HUES64 (cell line): Measurements from ENCODE around the gene TNIK.

Experiments used
- H3K27ac ChIP-seq: 2 replicates; pipeline ENCODE4 v1.7.0; 2013; ENCODE audit warnings: low read depth, low read length, inconsistent platforms
- H3K27me3 ChIP-seq: 2 replicates; pipeline ENCODE4 v1.6.1; 2013; ENCODE audit warnings: mild to moderate bottlenecking, low read length; ENCODE audit not compliant: insufficient read depth
- H3K36me3 ChIP-seq: 2 replicates; pipeline ENCODE4 v1.6.1; 2013; ENCODE audit warnings: mild to moderate bottlenecking, low read length; ENCODE audit not compliant: insufficient read depth
- H3K4me1 ChIP-seq: 2 replicates; pipeline ENCODE4 v1.6.1; 2013; ENCODE audit warnings: mild to moderate bottlenecking, low read length, moderate library complexity; ENCODE audit not compliant: insufficient read depth
- H3K4me3 ChIP-seq: 2 replicates; pipeline ENCODE4 v1.5.1; 2013; ENCODE audit warnings: mild to moderate bottlenecking, low read length, moderate library complexity
- H3K9ac ChIP-seq: 2 replicates; pipeline ENCODE4 v1.6.1; 2013; ENCODE audit warnings: mild to moderate bottlenecking, low read depth, low read length
- H3K9me3 ChIP-seq: 2 replicates; pipeline ENCODE4 v1.6.1; 2013; ENCODE audit warnings: low read depth, low read length; ENCODE audit not compliant: insufficient read depth
- WGBS: fragments of 150-250, 120-280 bp; methylation state at CpG from one replicate; pipeline ENCODE4 v1.1.7; 2013; ENCODE audit warnings: missing lambda C conversion rate; 5-methylcytosine and 5-hydroxymethylcytosine counted together

Gene TNIK

DNA sequence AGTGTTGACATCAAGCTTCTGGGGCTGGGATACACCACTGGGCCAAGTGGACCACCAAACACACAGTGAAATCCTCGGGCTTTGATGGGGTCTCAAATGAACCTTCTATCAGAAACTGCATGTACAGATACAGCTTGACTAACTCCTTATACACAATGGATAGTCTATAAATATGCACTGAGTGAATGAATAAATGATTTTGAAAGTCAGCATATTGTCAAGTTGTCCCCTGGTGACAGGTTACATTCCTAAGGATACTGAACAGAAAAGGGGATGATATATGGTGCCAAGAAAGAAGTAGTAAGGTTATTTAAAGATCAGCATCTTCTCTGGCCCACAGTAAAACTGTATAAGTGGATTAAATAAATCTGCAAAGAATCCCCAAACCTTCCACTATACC lies 274.2 kb downstream of the TNIK start:
- Histone ChIP-seq H3K36me3 (no peaks in the 10 kb centered on the region), H3K9me3 (no peaks in the 10 kb centered on the region), H3K4me3 (no peak overlapping the region), H3K27ac (no peak overlapping the region), H3K27me3 (no peaks in the 10 kb centered on the region), H3K4me1 (peaks cover 16% of the 10 kb centered on the region), H3K9ac (no peak overlapping the region)
- WGBS: 94% methylated on average over 1 of the region's 1 CpG

DNA sequence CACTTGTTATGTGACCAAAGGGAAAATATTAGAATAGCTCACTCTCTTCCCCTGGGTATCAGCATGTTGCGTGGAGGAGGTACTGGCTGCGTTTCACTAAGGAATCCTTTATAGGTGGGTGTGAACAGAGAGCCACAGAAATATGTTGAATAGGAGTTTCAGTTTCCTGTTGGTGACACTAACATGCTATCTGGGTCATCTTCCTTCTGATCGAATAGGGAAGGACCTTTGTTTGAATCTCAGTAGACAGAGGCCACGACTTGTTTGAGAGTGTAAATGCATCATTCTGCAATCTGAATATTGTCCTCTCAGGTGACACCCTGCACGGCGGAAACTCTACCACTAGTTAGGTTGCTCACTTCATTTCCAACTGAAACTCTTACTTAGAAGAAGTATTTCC lies 275.8 kb downstream of the TNIK start:
- H3K9ac ChIP-seq: no peak overlapping the region
- H3K36me3 ChIP-seq: no peaks in the 10 kb centered on the region
- no peaks in the 10 kb centered on the region for H3K27me3 ChIP-seq
- no peaks in the 10 kb centered on the region for H3K9me3 ChIP-seq
- peaks cover 16% of the 10 kb centered on the region for H3K4me1 ChIP-seq
- H3K4me3 ChIP-seq: no peak overlapping the region
- WGBS: 93% methylated on average over 6 of the region's 6 CpGs
- no peak overlapping the region for H3K27ac ChIP-seq

DNA sequence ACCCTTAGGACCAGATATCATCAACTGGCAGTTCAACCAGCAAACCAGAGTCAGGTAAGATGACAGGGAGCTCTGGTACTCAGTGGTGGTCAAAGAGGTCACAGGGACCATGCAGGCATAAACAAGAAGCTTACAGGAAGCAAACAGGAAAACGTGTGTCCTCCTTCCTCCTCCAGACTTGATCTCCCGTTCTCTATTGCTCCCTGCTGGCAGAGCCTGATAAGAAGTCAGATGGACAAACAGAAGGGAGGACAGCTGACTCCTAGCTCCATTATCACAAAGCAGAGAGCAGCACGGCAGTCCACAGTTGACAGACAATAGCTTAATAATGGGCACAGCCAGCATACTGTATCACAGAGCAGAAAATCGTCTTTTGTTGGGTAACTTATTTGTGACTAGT lies 277.2 kb downstream of the TNIK start:
- Histone ChIP-seq H3K4me1 (peaks cover 16% of the 10 kb centered on the region), H3K9ac (no peak overlapping the region), H3K27me3 (no peaks in the 10 kb centered on the region), H3K27ac (no peak overlapping the region), H3K36me3 (no peaks in the 10 kb centered on the region), H3K9me3 (no peaks in the 10 kb centered on the region), H3K4me3 (no peak overlapping the region)
- 77% methylated on average over 4 of the region's 4 CpGs for WGBS

DNA sequence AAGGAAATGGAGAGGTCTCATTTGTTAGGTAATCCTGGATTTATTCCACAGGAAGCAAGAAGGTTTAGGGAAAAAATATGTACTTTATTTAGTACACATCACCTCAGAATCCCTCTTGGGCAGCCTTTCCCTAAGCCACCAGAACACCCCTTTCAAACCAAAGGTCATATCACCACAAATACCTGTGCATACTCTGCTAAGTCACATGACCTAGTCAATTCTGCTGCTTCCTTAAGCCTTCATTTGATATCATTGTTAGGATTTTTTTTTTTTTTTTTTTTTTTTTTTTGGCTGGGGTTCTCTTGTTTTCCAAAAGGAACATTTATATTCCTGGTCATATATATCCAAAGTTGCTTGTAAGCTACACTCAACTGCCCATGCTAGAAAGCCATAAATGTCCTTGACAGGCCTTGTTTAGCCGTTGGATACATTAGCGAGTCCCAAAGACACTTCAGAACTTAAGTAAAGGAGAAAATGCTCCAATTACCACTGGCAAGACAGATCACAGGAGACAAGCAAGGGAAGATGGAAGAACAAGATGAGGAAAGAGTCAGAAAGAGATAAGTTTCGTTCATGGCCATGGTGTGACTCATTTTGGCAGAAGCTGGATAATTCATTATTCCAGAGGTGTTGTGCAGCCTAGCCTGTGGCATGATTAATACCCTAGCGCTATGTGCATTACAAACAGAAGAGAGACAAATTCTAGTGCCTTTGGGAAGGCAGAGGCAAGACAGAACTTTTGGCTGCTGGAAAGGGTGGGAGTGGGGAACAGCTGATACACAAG lies 278.1 kb downstream of the TNIK start:
- WGBS: 93% methylated on average over 4 of the region's 4 CpGs
- no peak overlapping the region for H3K9ac ChIP-seq
- H3K27me3 ChIP-seq: no peaks in the 10 kb centered on the region
- H3K4me1 ChIP-seq: peaks cover 11% of the 10 kb centered on the region
- no peaks in the 10 kb centered on the region for H3K9me3 ChIP-seq
- H3K4me3 ChIP-seq: no peak overlapping the region
- H3K27ac ChIP-seq: no peak overlapping the region
- no peaks in the 10 kb centered on the region for H3K36me3 ChIP-seq

DNA sequence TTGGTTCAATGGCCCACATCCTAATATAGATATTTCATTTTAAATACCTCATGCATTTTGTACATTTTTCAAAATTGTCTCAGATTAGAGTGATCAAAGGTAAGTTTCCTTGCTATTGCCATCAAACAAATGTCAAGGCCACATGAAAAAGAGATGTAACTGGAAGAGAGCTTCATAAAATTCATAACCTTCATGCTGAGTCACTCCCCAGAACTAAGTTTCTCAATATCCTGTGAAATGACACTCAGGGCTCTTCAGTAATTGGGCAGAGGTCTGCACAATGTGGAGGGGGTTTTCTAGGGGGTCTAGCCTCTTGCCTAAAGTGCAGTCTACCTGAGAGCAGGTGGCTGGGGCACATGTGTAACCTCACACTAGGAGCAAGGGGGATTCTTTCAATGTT lies 281.5 kb downstream of the TNIK start:
- H3K27me3 ChIP-seq: no peaks in the 10 kb centered on the region
- no peak overlapping the region for H3K9ac ChIP-seq
- H3K27ac ChIP-seq: no peak overlapping the region
- H3K9me3 ChIP-seq: no peaks in the 10 kb centered on the region
- H3K36me3 ChIP-seq: no peaks in the 10 kb centered on the region
- 0 out of 2 replicates have a peak, but pooled peaks cover 5% of the 10 kb centered on the region for H3K4me1 ChIP-seq
- no peak overlapping the region for H3K4me3 ChIP-seq

DNA sequence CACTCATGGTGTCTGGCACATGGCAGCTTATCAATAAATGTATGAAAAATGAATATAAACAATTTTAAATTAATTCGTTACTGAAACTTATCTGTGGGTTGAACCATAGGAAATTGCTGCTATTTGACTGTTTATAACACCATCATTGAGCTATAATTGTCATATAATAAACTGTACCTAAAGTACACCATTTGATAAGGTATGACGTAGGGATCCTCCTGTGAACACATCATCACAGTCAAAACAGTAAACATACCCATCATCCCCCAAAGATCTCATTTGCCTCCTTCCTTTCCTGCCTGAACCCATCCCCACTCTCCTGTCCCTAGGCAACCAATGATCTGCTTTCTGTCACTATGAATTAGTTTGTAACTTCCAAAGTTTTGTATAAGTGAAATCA lies 282.7 kb downstream of the TNIK start:
- Histone ChIP-seq H3K4me1 (0 out of 2 replicates have a peak, but pooled peaks cover 5% of the 10 kb centered on the region), H3K9me3 (no peaks in the 10 kb centered on the region), H3K36me3 (no peaks in the 10 kb centered on the region), H3K4me3 (no peak overlapping the region), H3K27ac (no peak overlapping the region), H3K9ac (no peak overlapping the region), H3K27me3 (no peaks in the 10 kb centered on the region)
- 97% methylated on average over 1 of the region's 2 CpGs for WGBS

DNA sequence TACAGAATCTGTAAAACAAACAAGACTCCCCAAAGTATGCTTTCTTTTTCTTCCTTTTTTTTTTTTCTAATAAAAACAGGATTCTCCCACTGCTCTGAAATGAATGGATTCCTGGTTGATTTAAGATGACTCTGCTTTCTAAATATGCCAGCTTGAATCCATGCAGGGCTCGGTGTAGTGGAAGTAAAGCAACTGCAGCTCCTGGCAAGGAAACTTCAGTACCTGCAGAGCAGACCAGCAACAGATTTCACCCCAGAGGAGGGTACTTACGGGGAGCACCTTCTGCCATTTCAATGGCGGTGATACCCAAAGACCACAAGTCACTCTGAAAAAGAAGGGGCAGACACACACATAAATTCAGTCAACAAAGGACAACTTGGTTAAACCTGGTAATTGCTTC lies 283.1 kb downstream of the TNIK start:
- H3K4me3 ChIP-seq: no peak overlapping the region
- no peaks in the 10 kb centered on the region for H3K9me3 ChIP-seq
- H3K27me3 ChIP-seq: no peaks in the 10 kb centered on the region
- H3K9ac ChIP-seq: no peak overlapping the region
- no peak overlapping the region for H3K27ac ChIP-seq
- H3K4me1 ChIP-seq: 0 out of 2 replicates have a peak, but pooled peaks cover 5% of the 10 kb centered on the region
- H3K36me3 ChIP-seq: no peaks in the 10 kb centered on the region
- 96% methylated on average over 3 of the region's 3 CpGs for WGBS

DNA sequence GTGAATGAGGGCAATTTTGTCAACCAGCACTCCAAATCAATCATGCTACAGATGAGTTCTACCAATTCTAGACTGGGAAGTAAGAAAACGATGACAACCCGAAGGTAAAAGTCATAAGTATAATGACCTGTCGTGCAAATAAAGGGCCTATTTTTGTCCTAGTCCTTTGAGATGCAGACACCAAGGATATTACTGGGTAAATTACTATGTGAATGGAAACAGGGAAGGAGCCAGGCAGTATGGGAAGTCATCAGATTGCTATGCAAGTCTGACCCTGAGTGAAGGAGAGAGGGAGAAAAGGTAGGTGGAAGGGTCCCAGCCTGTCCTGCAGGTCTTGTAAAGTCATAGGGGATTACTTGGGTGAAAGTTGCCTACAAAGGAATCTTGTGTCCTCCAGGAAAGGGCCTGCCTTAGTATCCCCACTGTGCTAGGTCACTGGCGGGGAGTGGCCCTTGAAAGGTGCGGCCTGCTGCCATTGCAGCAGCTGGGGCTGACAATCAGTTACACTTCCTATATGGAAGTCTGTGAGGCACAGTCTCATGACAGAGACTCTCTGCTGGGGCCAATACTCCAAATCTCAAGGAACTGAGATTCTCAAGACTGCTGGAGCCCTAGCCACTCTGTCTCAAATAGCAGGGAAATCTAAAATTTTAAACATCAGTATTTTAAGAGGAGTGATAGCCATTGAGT lies 283.8 kb downstream of the TNIK start:
- Histone ChIP-seq H3K27me3 (no peaks in the 10 kb centered on the region), H3K4me3 (no peak overlapping the region), H3K36me3 (no peaks in the 10 kb centered on the region), H3K9ac (no peak overlapping the region), H3K4me1 (0 out of 2 replicates have a peak, but pooled peaks cover 5% of the 10 kb centered on the region), H3K9me3 (no peaks in the 10 kb centered on the region), H3K27ac (no peak overlapping the region)
- 94% methylated on average over 5 of the region's 5 CpGs for WGBS

DNA sequence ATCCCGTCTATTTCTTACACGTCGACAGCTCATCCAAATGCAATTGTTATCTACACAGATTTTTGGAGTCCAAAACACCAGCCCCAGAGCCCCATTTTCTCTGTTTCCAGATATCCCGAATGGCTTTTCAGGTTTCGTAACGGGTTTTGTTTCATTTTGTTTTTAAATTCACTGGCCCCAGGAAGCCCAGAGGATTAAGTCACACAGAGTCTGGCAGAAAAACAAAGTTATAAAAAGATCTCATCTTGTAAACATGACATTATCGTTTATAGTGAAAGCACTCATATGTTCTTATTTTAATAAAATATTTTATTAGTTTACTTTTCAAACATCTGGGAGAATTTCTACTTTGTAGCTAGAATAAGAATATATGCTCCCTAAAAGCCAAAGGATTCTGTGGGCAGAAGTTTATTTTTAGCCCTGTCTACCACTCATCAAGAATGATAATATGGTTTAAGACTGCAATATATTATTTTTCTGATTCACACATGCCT lies 284.4 kb downstream of the TNIK start:
- Histone ChIP-seq H3K36me3 (no peaks in the 10 kb centered on the region), H3K27me3 (no peaks in the 10 kb centered on the region), H3K9me3 (no peaks in the 10 kb centered on the region), H3K4me3 (no peak overlapping the region), H3K27ac (no peak overlapping the region), H3K4me1 (0 out of 2 replicates have a peak, but pooled peaks cover 5% of the 10 kb centered on the region), H3K9ac (no peak overlapping the region)
- WGBS: 92% methylated on average over 6 of the region's 7 CpGs

DNA sequence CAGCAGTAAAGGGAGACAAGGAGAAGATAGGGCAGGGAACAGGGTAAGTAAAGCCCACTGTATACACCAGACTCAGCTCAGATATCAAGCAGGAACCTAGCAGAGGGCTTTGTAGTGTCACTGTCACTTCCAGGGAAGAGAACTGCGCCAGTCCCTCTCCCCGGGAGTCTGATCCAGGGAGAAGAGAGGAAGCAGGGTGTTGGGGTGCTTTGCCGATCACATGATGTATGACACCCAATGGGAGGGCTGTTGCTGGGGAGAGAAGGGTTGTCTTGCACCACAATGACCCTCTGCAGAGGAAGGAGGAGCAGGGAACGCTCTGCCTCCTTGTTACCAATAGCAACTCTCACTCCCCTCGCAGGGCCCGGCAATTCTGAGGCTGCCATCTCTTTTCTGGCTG lies 286.5 kb downstream of the TNIK start:
- Histone ChIP-seq H3K9me3 (no peaks in the 10 kb centered on the region), H3K4me3 (no peak overlapping the region), H3K27me3 (no peaks in the 10 kb centered on the region), H3K4me1 (0 out of 2 replicates have a peak, but pooled peaks cover 5% of the 10 kb centered on the region), H3K9ac (no peak overlapping the region), H3K36me3 (no peaks in the 10 kb centered on the region), H3K27ac (no peak overlapping the region)
- WGBS: 90% methylated on average over 6 of the region's 6 CpGs

DNA sequence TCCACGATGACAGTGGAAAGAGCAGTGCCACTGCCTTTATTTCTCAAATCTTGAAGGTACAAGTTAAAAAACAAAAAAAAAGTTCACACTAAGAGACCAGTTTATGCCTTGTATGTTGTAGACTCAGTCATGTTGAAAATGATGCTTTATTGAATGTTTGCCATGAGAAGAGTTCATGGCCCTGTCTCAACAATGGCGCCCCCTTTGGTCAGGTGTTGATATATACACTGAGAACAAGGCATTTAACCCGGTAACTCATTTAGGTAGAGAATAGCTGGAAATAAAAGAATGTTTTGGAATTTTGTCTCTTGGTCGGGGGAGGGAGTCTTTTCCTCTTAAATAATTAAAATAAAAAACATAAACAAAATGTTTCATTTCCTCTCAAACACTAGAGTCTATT lies 288.1 kb downstream of the TNIK start:
- peaks cover 10% of the 10 kb centered on the region; the same call in 1 of the 2 replicates for H3K4me1 ChIP-seq
- no peak overlapping the region for H3K9ac ChIP-seq
- H3K4me3 ChIP-seq: no peak overlapping the region
- no peaks in the 10 kb centered on the region for H3K27me3 ChIP-seq
- no peaks in the 10 kb centered on the region for H3K36me3 ChIP-seq
- no peaks in the 10 kb centered on the region for H3K9me3 ChIP-seq
- H3K27ac ChIP-seq: no peak overlapping the region
- WGBS: 94% methylated on average over 3 of the region's 4 CpGs
